Testis (tissue), 3 donors: ENCODE data around the gene NFATC2. TPM values are rescaled to one million over a fixed set of nuclear protein-coding genes. Genes with fewer than 3 reads are reported as not detected.

Experiments
- DNase-seq: peaks from one replicate; pipeline ENCODE4 v3.0.0-alpha.2; 2019
- H3K27ac ChIP-seq, 2 donors: fragments of 200-600 bp; sonication (generic); one replicate each; pipeline ENCODE4 v1.5.1; 2019
- H3K27me3 ChIP-seq: fragments of 200-600 bp; sonication (generic); one replicate; pipeline ENCODE4 v1.5.1; 2019
- H3K36me3 ChIP-seq: fragments of 200-600 bp; sonication (generic); one replicate; pipeline ENCODE4 v1.5.1; 2017; ENCODE audit warnings: low read depth; ENCODE audit errors: missing control alignments
- H3K4me1 ChIP-seq: fragments of 200-600 bp; sonication (generic); one replicate; pipeline ENCODE4 v1.5.1; 2019
- H3K4me3 ChIP-seq, 2 donors: fragments of 200-600 bp; sonication (generic); one replicate each; pipeline ENCODE4 v1.5.1; 2017 to 2019
- H3K9me3 ChIP-seq: fragments of 200-600 bp; sonication (generic); one replicate; pipeline ENCODE4 v1.5.1; 2017
- CTCF ChIP-seq, 3 experiments: fragments of 450-650 bp in 2 of 3; fragments of 200-600 bp in 1 of 3; sonication (generic) in 1 of 3; IDR thresholded peaks; one replicate each; pipeline ENCODE4 v1.5.1; 2016 to 2019; ENCODE audit warnings: antibody characterized with exemption in 3 of 3, mild to moderate bottlenecking in 2 of 3, moderate library complexity in 1 of 3
- POLR2A ChIP-seq: fragments of 450-650 bp; IDR thresholded peaks from one replicate; pipeline ENCODE4 v1.6.1; 2017; ENCODE audit warnings: antibody characterized with exemption, mild to moderate bottlenecking, moderate library complexity
- WGBS, 2 donors: methylation state at CpG; one replicate each; pipeline ENCODE4 v1.1.5; 2018; 5-methylcytosine and 5-hydroxymethylcytosine counted together
- intact Hi-C: fragments of 100-400 bp; cut with DNase I; formaldehyde crosslinking; loops from one replicate; pipeline ENCODE4 v1.15.1; 2023; ENCODE audit warnings: low total_unique reads
- polyA plus RNA-seq: library from polyadenylated mRNA; stranded (reverse); fragments of 350-450 nt; fragmentation: Illumina TruSeq; extraction: RNeasy Lipid Tissue Mini Kit (QIAGEN cat#74804); gene quantifications from one replicate; pipeline ENCODE4 v1.2.3, GENCODE V29; 2014; ENCODE audit warnings: low read depth, low replicate concordance; ENCODE audit not compliant: insufficient read depth
- total RNA-seq, 2 donors: library from RNA; depleted of rRNA; stranded (reverse); fragments of >200 nt; gene quantifications; one replicate each; pipeline ENCODE4 v1.2.3, GENCODE V29; 2016

Gene NFATC2
- total and polyA plus RNA-seq, 3 donors from 2014 or later: 5.4 to 7.5 (median 6.5) TPM

DNA sequence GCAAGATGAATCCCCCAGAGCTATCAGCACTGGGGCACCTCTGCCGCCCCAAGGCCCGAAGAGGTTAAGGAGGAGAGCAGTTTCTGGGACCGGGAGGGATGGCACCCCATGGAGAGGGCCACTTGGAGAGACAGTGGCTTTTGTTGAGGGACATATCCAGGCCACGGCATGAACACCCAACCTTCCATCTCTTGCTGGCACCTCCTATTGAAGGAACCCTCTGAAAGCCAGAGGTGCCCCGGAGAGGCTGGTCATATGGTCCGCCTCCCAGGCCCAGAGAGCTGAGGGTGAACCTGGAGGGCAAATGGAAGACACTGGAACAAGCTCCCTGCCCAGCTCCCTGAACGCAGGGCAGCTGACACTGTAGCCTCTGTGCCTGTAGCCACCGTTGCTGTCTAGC lies 167.0 kb downstream of the NFATC2 start:
- H3K36me3 ChIP-seq: no peaks in the 10 kb centered on the region

GRCh38 chr20:51374961-51375360 lies 167.6 kb downstream of the NFATC2 start:
- Histone ChIP-seq H3K4me1 (peaks cover 9% of the 10 kb centered on the region), H3K27ac (no peak overlapping the region), H3K36me3 (no peaks in the 10 kb centered on the region), H3K27me3 (no peaks in the 10 kb centered on the region), H3K4me3 (no peak overlapping the region), H3K9me3 (no peaks in the 10 kb centered on the region)
- 87 to 92% methylated on average over 8 to 9 of the region's 9 CpGs for WGBS, 2 donors
- intact Hi-C loops: loop anchor here (10.0 kb wide), 1 partner anchor 220 kb away; no protein-coding TSS in a partner anchor
- no peak for DNase-seq
- TF ChIP-seq POLR2A (no peak), CTCF (IDR thresholded peaks at IDR 0.05) (no peak)

More for the DNA sequence above, 167.0 kb downstream of the NFATC2 start:
- no peaks in the 10 kb centered on the region for H3K27me3 ChIP-seq
- peaks cover 9% of the 10 kb centered on the region for H3K4me1 ChIP-seq
- H3K9me3 ChIP-seq: no peaks in the 10 kb centered on the region
- intact Hi-C loops: loop anchor here (10.0 kb wide), 1 partner anchor 219 kb away; no protein-coding TSS in a partner anchor
- H3K4me3 ChIP-seq: no peak overlapping the region
- no peak overlapping the region for H3K27ac ChIP-seq
- 81 to 92% methylated on average over 8 of the region's 8 CpGs for WGBS, 2 donors
- no peak for TF ChIP-seq CTCF (IDR thresholded peaks at IDR 0.05)
- TF ChIP-seq POLR2A: no peak
- no peak for DNase-seq

DNA sequence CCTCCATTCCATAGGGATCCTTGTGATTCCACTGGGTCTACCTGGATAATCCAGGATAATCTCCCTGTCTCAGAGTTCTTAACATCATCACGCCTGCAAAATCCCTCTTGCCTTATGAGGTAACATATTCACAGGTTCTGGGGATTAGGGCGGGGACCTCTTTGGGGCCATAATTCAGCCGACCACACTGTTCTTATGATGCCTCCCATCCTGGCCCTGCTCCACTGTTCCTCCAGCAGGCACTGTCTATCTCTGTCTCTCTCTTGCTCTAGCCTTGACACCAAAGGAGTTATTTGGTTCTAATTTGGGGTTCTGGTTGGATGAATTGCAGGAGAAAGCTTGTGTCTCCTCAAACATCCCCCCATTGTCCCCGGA lies 168.1 kb downstream of the NFATC2 start:
- Histone ChIP-seq H3K4me1 (peaks cover 9% of the 10 kb centered on the region), H3K4me3 (no peak overlapping the region), H3K9me3 (no peaks in the 10 kb centered on the region), H3K27ac (no peak overlapping the region), H3K36me3 (no peaks in the 10 kb centered on the region), H3K27me3 (no peaks in the 10 kb centered on the region)
- intact Hi-C loops: loop anchor here (10.0 kb wide), 1 partner anchor 220 kb away; no protein-coding TSS in a partner anchor
- no peak for DNase-seq
- TF ChIP-seq POLR2A (no peak), CTCF (IDR thresholded peaks at IDR 0.05) (no peak)
- WGBS, 2 donors: 76 to 82% methylated on average over 4 of the region's 4 CpGs

DNA sequence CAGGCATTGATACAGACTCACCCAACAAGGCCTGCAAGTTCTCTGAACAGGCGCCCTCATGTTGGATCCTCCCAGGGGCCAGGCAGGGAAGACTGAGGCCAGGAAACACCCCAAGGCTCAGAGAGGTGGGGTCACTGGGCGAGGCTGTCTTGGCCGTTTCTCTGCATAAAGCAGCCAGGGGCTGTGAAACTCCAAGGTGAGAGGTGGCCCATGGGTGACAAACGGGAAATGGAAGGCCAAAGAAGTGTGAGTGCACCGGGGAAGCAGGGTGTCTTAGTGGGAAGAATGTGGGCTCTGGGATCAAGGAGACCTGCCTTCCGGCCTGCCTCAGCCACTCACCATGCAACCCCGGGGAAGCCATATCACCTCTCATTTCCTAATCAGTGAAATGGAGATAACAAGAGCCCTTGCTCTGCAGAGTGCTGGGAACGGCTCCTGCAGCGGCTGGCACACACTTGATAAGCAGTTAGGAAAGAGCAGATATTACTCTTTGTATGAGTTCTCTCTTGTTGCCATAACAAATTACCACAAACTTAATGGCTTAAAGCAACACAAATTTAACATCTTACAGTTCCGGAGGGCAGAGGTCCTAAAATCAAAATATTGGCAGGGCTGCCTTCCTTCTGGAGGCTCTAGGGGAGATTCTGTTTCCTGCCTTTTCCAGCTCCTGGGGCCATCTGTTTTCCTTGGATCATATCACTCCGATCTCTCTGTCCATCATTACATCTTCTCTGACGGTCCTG lies 168.6 kb downstream of the NFATC2 start:
- WGBS, 2 donors: 54 to 59% methylated on average over 9 to 12 of the region's 12 CpGs
- H3K27ac ChIP-seq: no peak overlapping the region
- no peak for TF ChIP-seq CTCF (IDR thresholded peaks at IDR 0.05)
- TF ChIP-seq POLR2A: no peak
- H3K36me3 ChIP-seq: no peaks in the 10 kb centered on the region
- H3K4me3 ChIP-seq: no peak overlapping the region
- H3K4me1 ChIP-seq: peaks cover 9% of the 10 kb centered on the region
- H3K9me3 ChIP-seq: no peaks in the 10 kb centered on the region
- no peaks in the 10 kb centered on the region for H3K27me3 ChIP-seq
- DNase-seq: peak; percentile 58
- intact Hi-C loops: loop anchor here (10.0 kb wide), 1 partner anchor 221 kb away; no protein-coding TSS in a partner anchor

DNA sequence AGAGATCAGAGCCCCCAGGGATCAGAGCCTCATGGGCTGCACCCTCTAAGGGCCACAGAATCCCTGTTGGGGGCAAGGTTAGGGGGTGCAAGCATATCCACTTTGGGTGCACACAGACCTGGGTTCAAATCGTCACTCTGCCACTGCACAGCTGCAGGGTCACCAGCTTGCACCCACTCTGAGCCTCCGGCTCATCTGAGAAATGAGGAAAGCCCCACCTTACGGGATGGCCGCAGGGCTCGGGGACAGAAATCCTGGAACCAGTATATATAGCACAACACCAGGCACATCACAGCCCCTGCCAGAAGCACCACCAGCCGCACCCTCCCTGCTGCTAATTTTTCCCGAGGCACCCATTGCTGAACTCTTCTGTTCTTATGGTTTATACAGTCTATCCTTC lies 169.6 kb downstream of the NFATC2 start:
- no peaks in the 10 kb centered on the region for H3K27me3 ChIP-seq
- 79 to 85% methylated on average over 7 of the region's 7 CpGs for WGBS, 2 donors
- no peak overlapping the region for H3K27ac ChIP-seq

More for the DNA sequence above, 169.6 kb downstream of the NFATC2 start:
- Histone ChIP-seq H3K4me1 (peaks cover 9% of the 10 kb centered on the region), H3K9me3 (no peaks in the 10 kb centered on the region), H3K36me3 (no peaks in the 10 kb centered on the region), H3K4me3 (no peak overlapping the region)
- DNase-seq: no peak
- intact Hi-C loops: loop anchor here (10.0 kb wide), 1 partner anchor 222 kb away; no protein-coding TSS in a partner anchor
- TF ChIP-seq CTCF (IDR thresholded peaks at IDR 0.05): no peak
- TF ChIP-seq POLR2A: no peak
